Astrocyte of the spinal cord (primary cell): Measurements from ENCODE around the gene CLASP1.
"Not testable (repeated sequence)": the region's sequence is repeated elsewhere in the genome, so short reads cannot be mapped to it uniquely, and the experiment has no call there.

Experiments used
- DNase-seq: peaks from one replicate; pipeline ENCODE4 v3.0.0; 2011; ENCODE audit warnings: low read depth, low spot score
- H3K4me3 ChIP-seq: 2 replicates; pipeline ENCODE4 v1.5.1; 2011; ENCODE audit warnings: low read depth, mild to moderate bottlenecking, low read length, moderate library complexity
- in situ Hi-C: cut with HindIII; loops from 2 replicates; pipeline ENCODE4 v1.10.0; 2017; ENCODE audit warnings: low sequenced_read_pairs
- TF ChIP-seq, protein P1 (sequence below): IDR thresholded peaks from 2 replicates; pipeline ENCODE4 v1.5.1; 2012; ENCODE audit warnings: low read depth, mild to moderate bottlenecking, low read length, inconsistent platforms

CLASP1 gene

GRCh38 chr2:121321476-121321875 lies 327.8 kb downstream of the CLASP1 start:
- in situ Hi-C loops = no loop called here
- DNase-seq = no peak
- no peak overlapping the region for H3K4me3 ChIP-seq
- TF ChIP-seq, protein P1, sequence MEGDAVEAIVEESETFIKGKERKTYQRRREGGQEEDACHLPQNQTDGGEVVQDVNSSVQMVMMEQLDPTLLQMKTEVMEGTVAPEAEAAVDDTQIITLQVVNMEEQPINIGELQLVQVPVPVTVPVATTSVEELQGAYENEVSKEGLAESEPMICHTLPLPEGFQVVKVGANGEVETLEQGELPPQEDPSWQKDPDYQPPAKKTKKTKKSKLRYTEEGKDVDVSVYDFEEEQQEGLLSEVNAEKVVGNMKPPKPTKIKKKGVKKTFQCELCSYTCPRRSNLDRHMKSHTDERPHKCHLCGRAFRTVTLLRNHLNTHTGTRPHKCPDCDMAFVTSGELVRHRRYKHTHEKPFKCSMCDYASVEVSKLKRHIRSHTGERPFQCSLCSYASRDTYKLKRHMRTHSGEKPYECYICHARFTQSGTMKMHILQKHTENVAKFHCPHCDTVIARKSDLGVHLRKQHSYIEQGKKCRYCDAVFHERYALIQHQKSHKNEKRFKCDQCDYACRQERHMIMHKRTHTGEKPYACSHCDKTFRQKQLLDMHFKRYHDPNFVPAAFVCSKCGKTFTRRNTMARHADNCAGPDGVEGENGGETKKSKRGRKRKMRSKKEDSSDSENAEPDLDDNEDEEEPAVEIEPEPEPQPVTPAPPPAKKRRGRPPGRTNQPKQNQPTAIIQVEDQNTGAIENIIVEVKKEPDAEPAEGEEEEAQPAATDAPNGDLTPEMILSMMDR = no peak

- TF ChIP-seq, protein P1 = no peak
- H3K4me3 ChIP-seq = no peak overlapping the region
- in situ Hi-C loops = no loop called here
- DNase-seq = no peak
These were observed 329.3 kb downstream of the CLASP1 start for GRCh38 chr2:121319941-121320340.

DNA sequence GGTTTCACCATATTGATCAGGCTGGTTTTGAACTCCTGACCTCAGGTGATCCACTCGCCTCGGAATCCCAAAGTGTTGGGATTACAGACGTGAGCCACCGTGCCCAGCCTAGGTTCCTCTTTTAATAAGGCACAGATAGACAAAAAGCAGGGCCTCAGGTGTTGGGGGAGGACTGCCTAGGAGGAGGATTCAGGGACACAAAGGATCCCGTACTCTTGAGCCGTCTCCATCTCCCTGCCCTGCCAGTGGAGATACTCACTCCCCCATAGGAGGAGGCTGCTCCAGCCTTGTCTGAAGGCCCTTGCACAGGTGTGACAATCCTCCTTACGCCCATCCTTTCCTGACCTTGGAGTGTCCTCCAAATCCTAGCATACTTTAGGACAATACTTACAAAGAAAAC lies 332.3 kb downstream of the CLASP1 start:
- no peak overlapping the region for H3K4me3 ChIP-seq
- in situ Hi-C loops = no loop called here
- no peak for DNase-seq
- TF ChIP-seq, protein P1 = no peak

GRCh38 chr2:121313701-121314100 lies 335.6 kb downstream of the CLASP1 start:
- DNase-seq, H3K4me3 ChIP-seq, in situ Hi-C loops: not testable (repeated sequence)

- in situ Hi-C loops = no loop called here
- DNase-seq = no peak
- TF ChIP-seq, protein P1 = no peak
- no peak overlapping the region for H3K4me3 ChIP-seq
These were observed 339.5 kb downstream of the CLASP1 start for GRCh38 chr2:121309801-121310200.

DNA sequence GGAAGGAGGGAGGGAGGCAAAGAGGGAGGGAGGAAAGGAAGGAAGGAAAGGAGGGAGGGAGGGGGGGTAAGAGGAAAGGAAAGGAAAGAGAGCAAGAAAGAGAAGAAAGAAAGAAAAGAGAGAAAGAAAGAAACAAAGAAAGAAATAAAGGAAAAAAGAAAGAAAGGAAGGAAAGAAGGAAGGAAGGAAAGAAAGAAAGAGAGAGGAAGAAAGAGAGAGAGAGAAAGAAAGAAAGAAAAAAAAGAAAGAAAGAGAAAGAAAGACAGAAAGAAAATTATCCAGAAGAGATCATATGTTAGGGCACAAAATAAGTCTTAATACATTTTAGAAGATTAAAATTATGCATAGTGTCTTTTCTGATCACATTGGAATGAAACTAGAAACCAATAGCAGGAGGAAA lies 339.9 kb downstream of the CLASP1 start:
- DNase-seq = no peak
- no peak overlapping the region for H3K4me3 ChIP-seq
- TF ChIP-seq, protein P1 = no peak
- in situ Hi-C loops = no loop called here

DNA sequence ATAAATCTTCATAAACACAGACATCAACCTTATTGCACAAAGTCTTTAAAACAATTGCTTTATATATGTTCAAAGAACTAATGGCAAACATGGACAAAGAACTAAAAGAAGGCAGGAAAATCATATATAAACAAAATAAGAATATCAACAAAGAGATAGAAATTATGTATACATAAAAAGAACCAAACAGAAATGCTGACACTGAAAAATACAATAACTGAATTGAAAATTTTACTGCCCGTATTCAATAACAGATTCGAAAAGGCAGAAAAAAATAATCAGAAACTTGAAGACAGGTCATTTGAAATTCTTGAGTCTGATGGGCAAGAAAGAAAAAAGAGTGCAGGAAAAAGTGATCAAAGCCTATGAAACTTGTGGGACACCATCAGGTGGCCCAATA lies 342.2 kb downstream of the CLASP1 start:
- in situ Hi-C loops = no loop called here

More for the DNA sequence above, 342.2 kb downstream of the CLASP1 start:
- H3K4me3 ChIP-seq = no peak overlapping the region
- TF ChIP-seq, protein P1 = no peak
- no peak for DNase-seq
